ENCODE data around the gene PHF21B. TPM values are rescaled to one million over a fixed set of nuclear protein-coding genes. Genes with fewer than 3 reads are reported as not detected.

The PHF21B gene
- total and polyA plus RNA-seq, 2 experiments from 2014 or later, result 20.6 to 149 TPM

- H3K36me3 ChIP-seq (ENCODE audit: insufficient read depth), result peaks cover 5% of the 10 kb centered on the region; the same call in 1 of the 2 replicates
- ATAC-seq, result peak; percentile 21
- H3K27ac ChIP-seq (ENCODE audit: low read depth), result 0 out of 2 replicates have a peak overlapping the region, but pooled peaks have one; percentile 53
- Mint-ChIP-seq H3K36me3 (ENCODE audit: low read depth) (peaks cover 51% of the 10 kb centered on the region), H3K27ac (0 out of 2 replicates have a peak overlapping the region, but pooled peaks have one; percentile 65), H3K27me3 (ENCODE audit: insufficient read depth, low read depth, poor library complexity) (peaks cover 21% of the 10 kb centered on the region), H3K4me1 (peaks cover 76% of the 10 kb centered on the region), H3K9me3 (peaks cover 2% of the 10 kb centered on the region; the same call in 1 of the 3 replicates), H3K4me3 (no peak overlapping the region)
- H3K79me2 ChIP-seq (replicated peaks; ENCODE audit: insufficient read depth), result peaks cover 27% of the 10 kb centered on the region
- DNase-seq (ENCODE audit: low spot score), result peak; percentile 64
- H4K20me1 ChIP-seq (replicated peaks; ENCODE audit: insufficient read depth), result peaks cover 50% of the 10 kb centered on the region
- H3K27me3 ChIP-seq (ENCODE audit: insufficient read depth), result no peaks in the 10 kb centered on the region
- no peak overlapping the region for H3K4me3 ChIP-seq
- TF ChIP-seq NANOG (IDR thresholded peaks at IDR 0.05; ENCODE audit: borderline replicate concordance), result no peak
- TF ChIP-seq POLR2AphosphoS5 (IDR thresholded peaks at IDR 0.05; ENCODE audit: low read depth), result peak; percentile 27; the same call in 1 of the 2 replicates
- peak; percentile 39 to 47 for TF ChIP-seq CTCF (conservative IDR thresholded peaks at IDR 0.05; ENCODE audit: low read depth in 2 of 2)
- no peak for TF ChIP-seq STAT1 (IDR thresholded peaks at IDR 0.05; ENCODE audit: unreplicated experiment)
- TF ChIP-seq ETS1 (IDR thresholded peaks at IDR 0.05), result no peak
- no peak for TF ChIP-seq EZH2phosphoT487 (IDR thresholded peaks at IDR 0.05; ENCODE audit: unreplicated experiment)
- no peak for TF ChIP-seq REST (IDR thresholded peaks at IDR 0.05; ENCODE audit: unreplicated experiment)
- TF ChIP-seq ZNF331 (CRISPR knock-in tag; IDR thresholded peaks at IDR 0.05; ENCODE audit: low read depth), result no peak
- TF ChIP-seq EZH2 (IDR thresholded peaks at IDR 0.05; ENCODE audit: low read depth, unreplicated experiment), result no peak
- no peak for TF ChIP-seq CREB1 (CRISPR knock-in tag; IDR thresholded peaks at IDR 0.05; ENCODE audit: low read depth)
- no peak for TF ChIP-seq ZNF114 (CRISPR knock-in tag; IDR thresholded peaks at IDR 0.05)
- no peak for TF ChIP-seq JUNB (IDR thresholded peaks at IDR 0.05; ENCODE audit: unreplicated experiment)
- H3K4me2 ChIP-seq, result no peak overlapping the region
- no peak overlapping the region for H2AFZ ChIP-seq
- H3K4me1 ChIP-seq (ENCODE audit: insufficient read depth), result peaks cover 39% of the 10 kb centered on the region
- peaks cover 20% of the 10 kb centered on the region for H3F3A ChIP-seq (replicated peaks; ENCODE audit: low read depth)
- H3K9me2 ChIP-seq (ENCODE audit: insufficient read depth), result no peaks in the 10 kb centered on the region
Observed at GRCh38 chr22:44968736-44969135, 41.1 kb downstream of the PHF21B start.
